ENCODE results near the gene RAD50.
"Not testable (repeated sequence)": the region's sequence is repeated elsewhere in the genome, so short reads cannot be mapped to it uniquely, and the experiment has no call there.

RAD50 gene

DNA sequence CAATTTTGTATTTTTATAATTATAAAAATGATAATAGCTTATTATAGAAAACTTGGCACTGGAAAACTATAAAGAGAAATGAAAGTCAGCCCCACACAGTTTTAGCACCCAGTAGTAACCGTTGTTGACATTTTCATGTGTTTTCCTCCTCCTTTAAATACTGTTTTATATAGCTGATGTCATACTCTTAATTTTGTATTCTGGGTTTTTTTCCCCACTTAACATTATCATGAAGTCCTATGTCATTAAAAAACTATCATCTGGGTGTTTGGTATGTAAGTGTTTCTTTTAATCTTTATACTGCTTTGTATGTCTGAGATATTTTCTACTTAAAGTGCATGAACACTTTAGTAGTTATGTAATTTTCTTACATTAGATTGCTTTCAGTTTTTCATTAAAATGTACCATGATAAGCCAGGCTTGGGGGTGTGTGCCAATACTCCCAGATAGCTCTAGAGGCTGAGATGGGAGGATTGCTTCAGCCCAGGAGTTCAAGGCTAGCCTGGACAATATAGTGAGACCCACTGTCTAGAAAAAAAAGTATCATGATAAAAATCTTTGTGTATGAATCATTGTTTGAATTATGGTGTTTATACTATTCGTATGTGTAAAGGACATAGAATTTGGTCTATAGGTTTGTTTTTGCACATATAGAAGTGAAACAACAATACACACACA, 2.7 kb downstream of the RAD50 start:
- DNase-seq = no peak

DNA sequence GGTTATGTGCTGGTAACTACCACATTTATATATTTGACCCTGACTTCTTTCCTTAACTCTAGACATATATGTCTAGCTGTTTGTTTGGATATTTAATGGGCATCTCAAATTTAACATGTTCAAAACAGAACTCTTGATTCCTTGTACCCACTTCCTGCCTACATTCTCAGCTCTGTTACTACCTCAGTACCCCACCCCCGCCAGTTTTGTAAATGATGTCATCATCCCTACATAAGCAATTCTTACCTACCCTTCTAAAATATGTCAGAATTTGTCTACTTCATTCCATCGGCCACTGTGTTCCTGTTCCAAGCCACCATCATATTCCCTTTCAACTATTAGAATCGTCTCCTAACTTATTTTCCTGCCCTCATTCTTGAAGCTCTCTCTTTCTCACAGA, 4.8 kb downstream of the RAD50 start:
- DNase-seq = no peak

DNA sequence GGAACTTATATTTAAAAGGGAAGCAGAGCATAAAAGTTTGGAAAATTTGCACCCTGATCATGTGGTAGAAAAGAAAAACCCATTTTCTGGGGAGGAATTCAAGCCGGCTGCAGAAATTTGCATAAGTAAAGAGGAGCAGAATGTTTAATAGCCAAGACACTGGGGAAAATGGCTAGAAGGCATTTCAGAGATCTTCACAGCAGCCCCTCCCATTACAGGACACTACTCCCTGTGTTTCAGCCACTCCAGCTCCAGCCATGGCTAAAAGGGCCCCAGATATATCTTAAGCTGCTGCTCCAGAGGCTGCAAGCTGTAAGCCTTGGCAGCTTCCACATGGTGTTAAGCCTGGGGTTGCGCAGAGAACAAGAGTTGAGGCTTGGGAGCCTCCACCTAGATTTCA, 7.8 kb downstream of the RAD50 start:
- not testable (repeated sequence) for DNase-seq

DNA sequence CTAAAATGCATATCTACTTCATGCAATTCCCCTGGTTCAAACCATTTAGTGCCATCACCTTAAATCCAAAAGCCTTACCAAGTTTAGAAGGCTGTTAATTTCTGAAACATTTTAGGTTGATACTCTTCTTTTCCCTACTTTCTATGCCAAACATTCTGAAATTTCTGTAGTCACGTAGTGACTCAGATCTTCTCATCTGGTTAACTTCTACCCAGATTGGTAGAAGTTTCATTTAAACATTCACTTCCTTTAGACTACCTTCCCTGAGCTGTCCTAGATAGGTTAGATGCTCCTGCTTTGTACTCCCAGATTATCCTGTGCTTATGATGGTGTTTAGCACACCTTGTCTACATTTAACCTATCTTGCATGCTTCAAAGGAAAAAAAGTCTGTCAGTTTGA, 9.9 kb downstream of the RAD50 start:
- no peak for DNase-seq

DNA sequence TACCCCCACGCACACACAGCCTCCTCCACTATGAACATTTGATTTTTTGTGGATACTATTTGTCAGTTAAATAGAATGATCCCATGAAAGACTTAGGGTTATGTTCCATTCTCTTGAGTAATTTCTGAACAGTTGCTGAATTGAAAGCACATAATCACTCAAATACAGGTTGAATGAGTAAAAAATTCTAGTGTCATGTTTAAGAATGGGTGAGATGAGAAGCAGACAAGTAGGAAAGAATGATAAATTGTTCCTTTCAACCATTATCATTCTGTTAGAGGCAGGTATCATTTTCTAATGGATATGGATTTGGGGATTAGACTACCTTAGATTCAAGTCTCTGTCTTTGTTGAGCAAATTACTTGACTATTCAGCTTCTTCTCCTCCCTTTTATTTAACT, 19.3 kb downstream of the RAD50 start:
- DNase-seq = no peak

DNA sequence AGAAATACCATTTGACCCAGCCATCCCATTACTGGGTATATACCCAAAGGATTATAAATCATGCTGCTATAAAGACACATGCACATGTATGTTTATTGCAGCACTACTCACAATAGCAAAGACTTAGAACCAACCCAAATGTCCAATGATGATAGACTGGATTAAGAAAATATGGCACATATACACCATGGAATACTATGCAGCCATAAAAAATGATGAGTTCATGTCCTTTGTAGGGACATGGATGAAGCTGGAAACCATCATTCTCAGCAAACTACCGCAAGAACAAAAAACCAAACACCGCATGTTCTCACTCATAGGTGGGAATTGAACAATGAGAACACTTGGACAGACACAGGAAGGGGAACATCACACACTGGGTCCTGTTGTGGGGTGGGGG, 27.8 kb downstream of the RAD50 start:
- DNase-seq = not testable (repeated sequence)

DNA sequence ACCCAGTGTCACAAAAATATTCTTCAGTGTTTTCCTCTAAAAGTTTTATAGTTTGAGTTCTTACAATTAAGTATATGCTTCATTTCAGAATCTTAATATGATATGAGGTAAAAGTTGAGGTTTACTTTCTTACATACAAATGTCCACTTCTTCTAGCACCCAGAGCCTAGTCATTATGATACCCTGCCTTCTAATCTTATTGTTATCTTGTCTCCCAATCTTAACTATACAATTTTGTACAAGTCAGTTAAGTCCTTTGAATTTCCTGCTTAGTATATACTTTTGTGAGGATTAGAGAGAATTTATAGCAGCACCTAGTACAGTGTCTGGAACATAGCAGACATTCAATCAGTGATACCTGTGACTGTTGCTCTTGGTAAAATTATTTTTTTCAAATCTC, 29.3 kb downstream of the RAD50 start:
- DNase-seq = no peak

DNA sequence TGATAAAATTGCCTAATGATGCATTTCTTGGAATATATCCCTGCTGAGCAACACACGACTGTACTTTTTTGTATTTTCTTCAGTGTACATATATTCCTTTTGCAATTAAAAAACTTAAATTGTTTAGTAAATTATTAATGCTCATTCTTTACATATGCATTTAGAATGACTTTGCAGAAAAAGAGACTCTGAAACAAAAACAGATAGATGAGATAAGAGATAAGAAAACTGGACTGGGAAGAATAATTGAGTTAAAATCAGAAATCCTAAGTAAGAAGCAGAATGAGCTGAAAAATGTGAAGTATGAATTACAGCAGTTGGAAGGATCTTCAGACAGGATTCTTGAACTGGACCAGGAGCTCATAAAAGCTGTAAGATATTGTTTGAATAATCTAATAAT, 32.7 kb downstream of the RAD50 start:
- no peak for DNase-seq

DNA sequence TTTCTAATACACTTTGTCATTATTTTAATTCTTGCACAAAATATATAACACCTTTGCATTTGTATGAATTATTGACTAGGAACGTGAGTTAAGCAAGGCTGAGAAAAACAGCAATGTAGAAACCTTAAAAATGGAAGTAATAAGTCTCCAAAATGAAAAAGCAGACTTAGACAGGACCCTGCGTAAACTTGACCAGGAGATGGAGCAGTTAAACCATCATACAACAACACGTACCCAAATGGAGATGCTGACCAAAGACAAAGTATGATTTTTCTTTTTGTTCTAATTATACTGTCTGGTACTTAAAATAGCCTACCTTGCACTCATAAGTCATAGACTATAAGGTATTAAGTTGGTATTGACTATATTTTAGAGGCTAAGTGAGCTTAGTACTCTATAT, 34.4 kb downstream of the RAD50 start:
- DNase-seq = no peak

DNA sequence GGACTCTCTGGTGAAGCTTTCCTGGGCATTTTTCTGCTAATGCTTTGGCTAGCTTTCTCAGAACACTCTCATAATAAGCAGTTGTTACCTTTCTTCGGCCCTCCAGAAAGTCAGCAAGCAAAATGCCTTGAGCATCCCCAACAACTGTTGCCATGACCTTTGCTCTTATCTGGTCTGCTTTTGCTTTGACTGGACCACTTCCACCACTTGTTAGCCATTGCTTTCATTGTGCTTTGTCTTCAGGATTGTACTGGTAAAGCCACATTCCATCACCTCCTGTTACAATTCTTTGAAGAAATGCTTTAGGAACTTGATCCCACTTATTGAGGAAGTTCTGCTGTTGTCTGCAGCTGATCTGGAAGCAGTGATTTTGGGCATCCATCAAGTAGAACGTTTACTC, 35.7 kb downstream of the RAD50 start:
- DNase-seq = no peak

DNA sequence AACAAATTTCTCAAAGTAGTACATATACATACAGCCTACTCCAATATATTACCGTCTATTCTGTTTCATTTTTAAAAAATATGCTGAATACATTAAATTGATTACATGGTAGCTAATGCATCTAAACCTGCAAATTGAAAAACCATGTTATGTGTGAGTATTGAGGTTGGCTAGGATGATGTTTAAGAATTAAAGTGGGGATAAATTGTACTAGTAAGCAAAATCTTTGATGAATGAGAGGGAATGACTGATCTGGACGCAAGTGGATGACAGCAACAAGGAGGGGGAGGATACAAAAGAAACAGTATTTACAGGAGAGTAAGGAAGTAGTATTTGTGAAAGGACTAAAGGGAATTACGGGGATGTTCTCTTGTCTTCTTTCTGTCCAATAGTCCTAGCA, 37.4 kb downstream of the RAD50 start:
- DNase-seq = no peak

DNA sequence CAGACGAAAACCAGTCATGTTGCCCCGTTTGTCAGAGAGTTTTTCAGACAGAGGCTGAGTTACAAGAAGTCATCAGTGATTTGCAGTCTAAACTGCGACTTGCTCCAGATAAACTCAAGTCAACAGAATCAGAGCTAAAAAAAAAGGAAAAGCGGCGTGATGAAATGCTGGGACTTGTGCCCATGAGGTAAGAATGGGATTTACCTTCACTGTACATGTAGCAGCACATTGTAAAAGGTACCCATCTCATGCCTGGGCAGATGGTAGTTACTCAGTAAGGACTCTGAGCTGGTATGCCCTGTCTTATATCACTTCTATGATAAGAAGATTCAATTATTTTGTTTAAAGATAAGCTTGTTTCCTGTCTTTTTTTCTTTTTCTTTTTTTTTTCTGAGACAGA, 38.8 kb downstream of the RAD50 start:
- DNase-seq = no peak

DNA sequence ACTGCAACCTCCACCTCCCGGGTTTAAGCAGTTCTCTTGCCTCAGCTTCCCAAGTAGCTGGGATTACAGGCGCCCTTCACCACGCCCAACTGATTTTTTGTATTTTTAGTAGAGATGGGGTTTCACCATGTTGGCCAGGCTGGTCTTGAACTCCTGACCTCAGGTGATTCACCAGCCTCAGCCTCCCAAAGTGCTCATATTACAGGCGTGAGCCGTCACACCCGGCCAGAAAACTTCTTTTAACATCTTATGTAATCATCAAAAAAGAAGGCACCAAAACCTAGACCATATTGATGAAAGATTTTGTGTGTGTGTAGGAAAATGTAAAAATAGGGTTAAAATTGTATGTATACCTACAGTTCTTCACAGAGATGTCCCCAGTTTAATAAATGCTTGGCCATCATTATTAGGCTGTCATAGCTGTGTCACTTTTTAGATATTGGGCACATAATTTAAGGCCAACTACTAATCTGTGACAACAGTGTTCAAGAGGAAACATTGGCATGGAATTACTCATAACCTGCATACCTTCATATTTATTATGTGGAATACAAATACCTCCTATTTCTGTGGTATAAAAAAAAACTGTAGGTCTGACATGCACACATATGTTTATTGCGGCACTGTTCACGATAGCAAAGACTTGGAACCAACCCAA, 44.4 kb downstream of the RAD50 start:
- DNase-seq = no peak

DNA sequence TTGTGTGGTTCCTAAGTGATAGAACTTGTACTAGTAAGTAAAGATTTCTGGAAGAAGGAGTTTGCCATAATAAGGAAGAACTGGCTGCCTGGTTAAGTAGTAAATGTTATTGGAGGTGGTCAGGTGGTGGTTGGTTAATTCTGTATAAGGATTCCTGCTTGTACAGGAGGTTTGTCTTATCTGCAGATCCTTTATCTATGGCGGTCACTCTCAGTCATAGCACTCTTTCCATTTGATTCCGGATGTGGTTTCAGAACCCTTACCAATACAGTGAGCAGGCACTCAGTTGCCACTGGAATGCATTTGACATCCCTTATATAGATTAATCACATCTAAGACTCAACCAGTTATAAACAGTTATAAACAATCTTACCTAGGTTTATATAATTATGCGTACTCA, 50.3 kb downstream of the RAD50 start:
- no peak for DNase-seq

DNA sequence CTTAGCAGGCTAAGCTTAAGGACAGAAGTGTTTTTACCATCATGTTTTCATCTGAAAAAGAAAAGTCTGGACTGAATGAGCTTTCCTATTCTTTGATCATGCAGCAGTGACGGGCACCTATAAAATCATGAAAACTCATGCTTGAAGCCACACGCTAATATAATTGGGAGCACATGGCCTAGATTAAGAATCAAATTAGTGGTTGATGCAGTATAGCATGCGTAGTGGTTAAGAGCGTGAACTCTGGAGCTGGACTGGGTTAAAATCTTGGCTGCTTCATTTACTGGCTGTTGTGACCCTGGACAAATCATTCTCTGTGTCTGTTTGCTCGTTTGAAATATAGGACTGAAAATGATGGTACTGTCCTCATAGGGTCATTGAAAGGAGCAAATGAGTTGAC, 51.3 kb downstream of the RAD50 start:
- no peak for DNase-seq

DNA sequence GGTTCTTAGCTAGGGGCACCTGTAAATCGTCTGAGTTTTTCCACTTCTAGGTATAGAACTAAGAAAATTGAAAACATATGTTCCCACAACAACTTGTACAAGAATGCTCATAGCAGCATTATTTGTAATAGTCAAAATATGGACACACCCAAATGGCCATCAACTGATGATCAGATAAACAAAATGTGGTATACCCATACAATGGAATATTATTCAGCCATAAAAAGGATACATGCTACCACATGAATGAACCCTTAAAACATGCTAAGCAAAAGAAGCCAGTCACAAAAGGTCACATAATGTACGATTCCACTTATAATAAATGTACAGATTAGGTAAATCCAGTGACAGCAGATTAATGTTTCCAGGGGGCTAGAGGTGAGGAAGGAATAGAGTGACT, 55.2 kb downstream of the RAD50 start:
- DNase-seq = no peak

DNA sequence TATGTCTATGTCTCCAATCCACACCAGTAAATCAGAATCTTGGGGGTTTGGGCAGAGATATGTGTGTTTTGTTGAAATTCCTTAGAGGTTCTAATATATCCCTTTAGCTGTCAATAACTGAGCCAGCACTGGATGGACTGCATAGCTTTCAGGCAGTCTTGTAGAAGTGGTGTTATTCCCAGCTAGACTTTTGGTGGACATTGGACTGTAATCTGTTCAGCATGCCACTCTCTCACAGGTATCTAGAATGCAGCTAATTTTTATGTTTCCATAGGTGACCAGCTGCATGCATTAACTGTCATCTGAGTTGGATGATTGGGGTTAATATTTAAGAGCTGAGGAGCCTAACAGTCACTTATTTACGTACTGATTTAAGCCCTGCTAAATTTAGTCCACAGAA, 56.1 kb downstream of the RAD50 start:
- no peak for DNase-seq

DNA sequence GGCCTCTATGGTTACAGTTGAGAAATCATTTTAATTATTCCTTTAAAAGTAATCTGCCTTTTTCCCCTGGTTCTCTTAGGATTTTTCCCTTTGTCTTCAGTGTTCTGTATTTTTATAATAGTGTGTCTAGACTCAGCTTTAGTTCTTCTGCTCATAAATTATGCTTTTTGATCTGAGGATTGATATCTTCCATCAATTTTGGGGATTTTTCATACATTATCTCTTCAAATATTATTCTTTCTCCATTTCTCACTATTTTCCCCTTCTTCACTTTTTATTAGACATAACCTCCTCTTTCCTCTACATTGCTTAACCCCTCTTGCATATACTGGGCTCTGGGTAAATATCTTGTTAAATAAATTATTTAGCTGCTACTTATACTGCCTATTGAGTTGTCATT, 64.9 kb downstream of the RAD50 start:
- no peak for DNase-seq

DNA sequence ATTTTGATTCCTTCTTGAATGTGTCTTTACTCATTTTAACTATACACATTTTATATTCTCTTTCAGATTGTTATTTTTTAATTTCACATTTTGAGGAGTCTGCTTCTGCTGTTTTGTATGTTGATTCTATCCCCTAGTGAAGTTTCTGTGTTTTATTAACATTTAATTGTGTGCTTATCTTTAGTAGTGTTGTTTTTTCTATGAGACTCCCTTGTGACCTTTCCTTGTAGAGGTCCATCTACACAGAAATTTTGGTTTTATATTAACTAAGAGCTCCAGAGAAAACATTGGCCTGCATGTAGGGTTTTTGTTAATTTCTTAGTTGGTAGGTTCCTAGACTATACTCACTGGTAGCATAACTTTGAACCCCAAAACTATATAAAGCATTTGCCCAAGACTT, 65.8 kb downstream of the RAD50 start:
- DNase-seq = no peak

DNA sequence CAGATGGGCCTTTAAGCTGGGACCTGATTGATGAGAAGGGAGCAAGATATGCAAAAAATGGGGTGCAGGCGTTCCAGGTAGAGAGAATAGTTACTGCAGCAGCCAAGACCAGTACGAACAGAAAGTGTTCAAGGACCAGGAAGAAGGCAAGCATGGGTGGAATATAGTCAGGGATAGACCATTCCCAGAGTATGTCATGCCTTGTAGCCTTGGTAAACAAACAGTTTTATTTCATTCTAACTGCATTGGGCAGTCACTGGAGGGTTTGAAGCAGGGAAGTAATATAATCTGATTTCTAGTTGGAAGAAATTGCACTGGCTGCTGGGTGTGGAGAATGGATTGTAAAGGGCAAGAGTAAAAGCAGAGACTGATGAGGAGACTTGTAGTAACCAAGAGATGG, 70.7 kb downstream of the RAD50 start:
- DNase-seq = no peak

DNA sequence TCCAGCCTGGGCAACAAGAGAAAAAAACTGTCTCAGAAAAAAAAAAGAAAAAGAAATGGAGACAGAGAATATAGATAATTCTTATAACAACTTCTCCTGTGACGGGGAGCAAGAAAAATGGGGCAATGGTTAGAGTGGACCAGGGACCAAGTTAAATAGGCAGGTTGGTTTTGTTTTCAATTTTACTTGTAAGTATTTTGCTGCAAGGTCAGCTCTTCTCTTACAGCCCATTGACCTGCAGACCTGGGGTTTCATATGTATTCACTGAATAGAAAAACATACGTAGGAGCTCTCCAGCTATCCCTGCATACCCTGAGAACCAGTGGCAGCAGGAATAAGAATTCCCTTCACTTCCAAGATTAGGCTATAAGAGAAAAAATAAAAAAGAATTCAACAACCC, 72.0 kb downstream of the RAD50 start:
- no peak for DNase-seq

DNA sequence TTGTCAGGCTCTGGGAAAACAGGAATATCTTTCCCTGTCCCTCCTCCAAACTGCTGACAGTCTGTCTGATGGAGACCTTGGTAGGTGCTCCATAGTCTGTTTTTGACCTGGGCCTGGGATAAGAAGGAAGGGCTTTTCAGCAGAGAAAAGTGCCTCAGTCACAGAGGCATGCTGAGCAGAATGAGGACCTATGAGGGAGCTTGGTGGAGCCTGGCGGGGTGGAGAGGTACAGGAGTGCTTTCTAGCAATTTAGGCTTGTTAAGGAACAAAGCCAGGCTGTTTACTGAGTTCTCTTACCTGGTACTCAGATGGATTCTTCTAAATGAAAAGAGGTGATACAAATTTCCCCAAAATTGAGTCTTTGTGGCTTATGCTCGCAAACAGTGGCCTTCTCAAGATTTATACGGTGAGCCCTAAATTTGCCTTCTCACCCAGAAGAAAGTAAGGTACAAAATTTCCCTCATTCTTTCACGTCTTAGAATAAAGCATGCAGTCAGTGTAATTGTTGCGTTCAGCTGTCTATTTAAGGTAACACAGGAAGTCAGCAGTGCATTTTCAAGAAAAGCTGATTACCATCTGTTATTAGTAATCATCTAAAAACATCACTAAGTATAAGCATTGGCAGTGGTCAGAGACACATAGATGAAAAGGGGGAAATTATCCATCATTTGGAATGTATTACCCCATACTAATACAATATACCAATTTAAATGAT, 72.6 kb downstream of the RAD50 start:
- DNase-seq = no peak

DNA sequence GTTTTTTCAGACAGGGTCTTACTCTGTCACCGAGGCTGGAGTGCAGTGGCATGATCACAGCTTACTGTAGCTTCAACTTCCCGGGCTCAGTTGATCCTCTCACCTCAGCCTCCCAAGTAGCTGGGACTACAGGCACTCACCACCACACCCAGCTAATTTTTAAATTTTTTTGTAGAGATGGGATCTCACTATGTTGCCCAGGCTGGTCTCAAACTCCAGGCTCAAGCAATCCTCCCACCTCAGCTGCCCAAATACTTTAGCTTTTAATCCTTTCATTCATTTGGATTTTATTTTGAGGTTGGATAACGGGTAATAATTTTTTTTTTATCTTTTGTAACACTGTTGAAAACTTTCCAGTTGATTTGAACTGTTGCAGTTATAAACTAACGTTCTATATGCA, 76.8 kb downstream of the RAD50 start:
- DNase-seq = not testable (repeated sequence)

DNA sequence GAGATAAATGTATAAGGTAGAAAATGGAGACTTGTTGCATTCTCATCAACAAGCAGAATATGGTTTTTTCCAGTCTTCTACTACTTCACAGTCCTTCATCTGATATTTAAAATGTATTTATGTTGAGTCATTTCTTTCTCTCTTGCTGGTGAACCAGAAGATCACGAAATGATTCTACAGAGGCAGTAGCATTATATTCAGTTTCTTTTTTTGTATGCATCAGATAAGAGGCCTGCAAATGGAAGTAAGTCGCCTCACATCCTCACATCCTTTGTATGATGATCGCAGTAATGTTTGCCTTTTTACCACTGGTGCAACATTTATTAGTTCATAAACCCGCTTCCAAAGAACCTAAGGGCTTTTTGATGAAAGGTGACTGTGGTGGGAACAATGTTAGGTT, 79.1 kb downstream of the RAD50 start:
- DNase-seq = no peak

DNA sequence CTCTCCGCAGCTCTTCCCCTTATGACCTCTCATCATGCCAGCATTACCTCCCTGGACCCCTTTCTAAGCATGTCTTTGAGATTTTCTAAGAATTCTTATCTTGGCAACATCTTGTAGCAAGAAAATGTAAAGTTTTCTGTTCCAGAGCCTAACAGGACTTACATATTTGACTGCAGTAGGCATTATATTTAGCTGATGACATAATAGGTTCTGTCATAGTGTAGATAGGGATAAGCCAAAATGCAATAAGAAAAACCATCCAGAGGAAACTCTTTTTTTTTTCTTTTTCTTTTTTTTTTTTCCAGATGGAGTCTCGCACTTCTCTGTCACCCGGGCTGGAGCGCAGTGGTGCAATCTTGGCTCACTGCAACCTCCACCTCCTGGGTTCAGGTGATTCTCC, 80.5 kb downstream of the RAD50 start:
- no peak for DNase-seq

Measured in NCI-H2107 (cell line).